HepG2 (cell line): ENCODE measurements around the gene NUBP1. TPM values are rescaled to one million over a fixed set of nuclear protein-coding genes. Genes with fewer than 3 reads are reported as not detected.
A peak's percentile ranks its signal among the peaks of the same experiment; 100 is the strongest.

ENCODE experiments used
- ATAC-seq: fragments of 200-7000 bp; cut with Tn5 transposase; 3 replicates; pipeline ENCODE4 v1.9.1; 2020; ENCODE audit warnings: mild to moderate bottlenecking, moderate library complexity
- BruUV-seq: library from RNA; stranded (reverse); fragments of 400-500 nt; replicated peaks from 2 replicates; lab custom pipeline; 2021; lab: Mats Ljungman, UMichigan
- CTCF ChIA-PET: fragments of 300-600 bp; formaldehyde crosslinking; extraction: SDS; loops from one replicate; lab custom pipeline; 2021; ENCODE audit warnings: low total read pairs, inconsistent platforms, low intra/inter-chr PET ratio; lab: Yijun Ruan, JAX
- POLR2A ChIA-PET: fragments of 350-600 bp; sonication (Branson Sonifier 250); formaldehyde crosslinking; loops from one replicate; lab custom pipeline; 2020; ENCODE audit warnings: antibody characterized with exemption, inconsistent platforms; lab: Yijun Ruan, JAX
- DNase-seq: peaks from one replicate; pipeline ENCODE4 v3.0.0-alpha.2; 2015; ENCODE audit warnings: low spot score
- FAIRE-seq: peaks from 3 replicates; lab custom pipeline; 2011; peaks lifted over from hg19 to GRCh38; lab: Jason Lieb, UNC
- H2AFZ ChIP-seq: one replicate; pipeline ENCODE4 v1.6.1; 2011; ENCODE audit warnings: low read length, inconsistent platforms
- H3K27ac ChIP-seq: fragments of 300-600 bp; 3 replicates; pipeline ENCODE4 v1.8.0; 2011; ENCODE audit warnings: mixed run types, mild to moderate bottlenecking, mixed read lengths, low read length, inconsistent platforms; ENCODE audit not compliant: insufficient read depth; ENCODE audit errors: extremely low read length
- H3K27me3 ChIP-seq, 2 experiments: fragments of 200-600 bp in 1 of 2; 2 replicates in 1 of 2; 3 replicates in 1 of 2; pipeline versions ENCODE4 v1.6.0 to v1.8.0; 2011; ENCODE audit warnings: low read length in 2 of 2, mild to moderate bottlenecking in 2 of 2, moderate library complexity in 2 of 2, inconsistent platforms in 1 of 2; ENCODE audit not compliant: insufficient read depth in 2 of 2, control insufficient read depth in 1 of 2
- H3K36me3 ChIP-seq, 2 experiments: fragments of 200-600 bp in 1 of 2; replicated peaks in 1 of 2; 2 replicates in 1 of 2; 3 replicates in 1 of 2; pipeline versions ENCODE4 v1.5.1 to v1.8.0; 2011; ENCODE audit warnings: low read length in 2 of 2, inconsistent platforms in 1 of 2; ENCODE audit not compliant: insufficient read depth in 2 of 2, control insufficient read depth in 1 of 2
- H3K4me1 ChIP-seq: 2 replicates; pipeline ENCODE4 v1.5.1; 2012; ENCODE audit warnings: low read length, inconsistent platforms; ENCODE audit not compliant: insufficient read depth
- H3K4me2 ChIP-seq: 2 replicates; pipeline ENCODE4 v1.6.0; 2011; ENCODE audit warnings: low read depth, low read length, inconsistent platforms
- H3K4me3 ChIP-seq, 3 experiments: fragments of 200-600 bp in 1 of 3; sonication (generic), shearing (Covaris generic) in 1 of 3; replicated peaks in 1 of 3; 2 replicates each; pipeline ENCODE4 v1.5.1; 2011 to 2016; ENCODE audit warnings: low read length in 3 of 3, inconsistent platforms in 2 of 3, low read depth in 2 of 3, mild to moderate bottlenecking in 2 of 3, control low read depth in 1 of 3, mixed read lengths in 1 of 3; ENCODE audit not compliant: insufficient read depth in 1 of 3
- H3K79me2 ChIP-seq: one replicate; pipeline ENCODE4 v1.6.1; 2011; ENCODE audit warnings: low read length, inconsistent platforms; ENCODE audit not compliant: insufficient read depth
- H3K9ac ChIP-seq: 2 replicates; pipeline ENCODE4 v1.6.0; 2011; ENCODE audit warnings: mild to moderate bottlenecking, low read depth, low read length, inconsistent platforms; ENCODE audit not compliant: insufficient read depth
- H3K9me3 ChIP-seq: 2 replicates; pipeline ENCODE4 v1.5.1; 2012; ENCODE audit warnings: mild to moderate bottlenecking, low read length
- H4K20me1 ChIP-seq: 2 replicates; pipeline ENCODE4 v1.6.0; 2011; ENCODE audit warnings: inconsistent platforms, mild to moderate bottlenecking, low read length, moderate library complexity; ENCODE audit not compliant: insufficient read depth
- EHMT2 ChIP-seq: fragments of 200-600 bp; sonication (generic); IDR thresholded peaks from 2 replicates; pipeline ENCODE4 v1.7.0; 2017; ENCODE audit warnings: antibody characterized with exemption, low read depth, low read length, borderline replicate concordance
- GZF1 ChIP-seq: sonication (generic); formaldehyde crosslinking; IDR thresholded peaks from 2 replicates; pipeline ENCODE4 v1.5.1; 2020; ENCODE audit warnings: mild to moderate bottlenecking, missing genetic modification reagents
- IKZF5 ChIP-seq: IDR thresholded peaks from 2 replicates; pipeline ENCODE4 v1.6.1; 2018; ENCODE audit warnings: missing genetic modification reagents, mild to moderate bottlenecking, missing compliant biosample characterization
- KDM5A ChIP-seq: fragments of 200-600 bp; sonication (generic); IDR thresholded peaks from 2 replicates; pipeline ENCODE4 v1.7.0; 2018; ENCODE audit warnings: antibody characterized with exemption, mild to moderate bottlenecking, low read length, borderline replicate concordance
- NFE2L2 ChIP-seq: fragments of 150-350 bp; IDR thresholded peaks from 2 replicates; pipeline ENCODE4 v1.6.1; 2014; ENCODE audit warnings: low read length
- RNF219 ChIP-seq: sonication (generic); formaldehyde crosslinking; IDR thresholded peaks from 2 replicates; pipeline ENCODE4 v1.5.0; 2020; ENCODE audit warnings: mild to moderate bottlenecking, missing genetic modification reagents
- ZSCAN30 ChIP-seq: sonication (generic); formaldehyde crosslinking; IDR thresholded peaks from 2 replicates; pipeline ENCODE4 v1.5.0; 2020; ENCODE audit warnings: mild to moderate bottlenecking, missing genetic modification reagents
- WGBS: methylation state at CpG from one replicate; pipeline ENCODE4 v1.1.6; 2017; ENCODE audit warnings: low lambda C conversion rate; 5-methylcytosine and 5-hydroxymethylcytosine counted together
- in situ Hi-C: cut with HindIII; loops from 2 replicates; pipeline ENCODE4 v1.10.0; 2017; ENCODE audit warnings: low pct_unique_long_range_greater_than_20kb; ENCODE audit not compliant: extremely low pct_ligation_motif_present
- intact Hi-C: fragments of 100-400 bp; cut with micrococcal nuclease; formaldehyde crosslinking; loops from one replicate; pipeline ENCODE4 v1.10.0; 2022; ENCODE audit not compliant: unreplicated experiment
- polyA plus RNA-seq, 8 experiments: library from polyadenylated mRNA; depleted of rRNA in 3 of 8; stranded (reverse) in 7 of 8; unstranded in 1 of 8; fragments of >200 nt; fragmentation: Illumina TruSeq in 4 of 8; extraction: Trizol in 4 of 8; gene quantifications; 2 replicates each; pipeline versions ENCODE4 v1.2.1 to v1.2.3, GENCODE V29; 2011 to 2016; ENCODE audit warnings: low read depth in 4 of 8, missing spikeins in 1 of 8, mixed read lengths in 1 of 8; ENCODE audit not compliant: insufficient read depth in 1 of 8
- total RNA-seq, 5 experiments: library from RNA; depleted of rRNA; stranded (reverse); fragments of >200 nt; fragmentation: Illumina TruSeq; extraction: Trizol; gene quantifications; 2 replicates each; pipeline ENCODE4 v1.2.3, GENCODE V29; 2016; ENCODE audit warnings: low read depth in 1 of 5

Gene NUBP1
- total and polyA plus RNA-seq, 2 of the 13 experiments (the other 11 are each of a cell fraction or from before 2014, with no cell fraction given) = 53.5 to 70.4 TPM

GRCh38 chr16:10743227-10743609 lies 424 bp upstream of the NUBP1 start:
- in situ Hi-C loops = loop anchor here (5.0 kb wide), 1 partner anchor 179 kb away; no protein-coding TSS in a partner anchor
- Histone ChIP-seq H3K36me3 (peaks cover 3 to 10% of the 10 kb centered on the region in 2 experiments), H4K20me1 (no peaks in the 10 kb centered on the region), H3K9ac (peak overlapping the region; percentile 95)
- 22% methylated on average over 5 of the region's 5 CpGs for WGBS
- POLR2A ChIA-PET = interaction anchor here (0.8 to 2.2 kb wide), 27 partner anchors 11 to 513 kb away, joined by 3 to 31 read pairs (median 5); partner anchors contain the start of genes ATF7IP2, EMP2 and SOCS1
- intact Hi-C loops = no loop called here
- FAIRE-seq = no peak
- TF ChIP-seq IKZF5 (CRISPR knock-in tag) (no peak), ZSCAN30 (CRISPR knock-in tag) (peak; percentile 83; the same call in 1 of the 2 replicates), GZF1 (CRISPR knock-in tag) (no peak), KDM5A (peak; percentile 28; the same call in 1 of the 2 replicates), RNF219 (CRISPR knock-in tag) (peak; percentile 70; the same call in 1 of the 2 replicates), NFE2L2 (peak; percentile 13; the same call in 1 of the 2 replicates), EHMT2 (0 out of 2 replicates have a peak, but pooled peaks have one; percentile 5)
- TF ChIP-seq, all 625 proteins: peak for 5
- CTCF ChIA-PET = no interaction called here
- H3K9me3 ChIP-seq = no peaks in the 10 kb centered on the region
- no TSS peak for BruUV-seq
- H3K27me3 ChIP-seq = no peaks in the 10 kb centered on the region; a peak in 1 of 5 replicates
- H3K4me3 ChIP-seq = peak overlapping the region; percentile 62 to 77 (median 74)
- H2AFZ ChIP-seq = peak overlapping the region; percentile 57
- peak overlapping the region; percentile 89 for H3K4me2 ChIP-seq
- ATAC-seq (no peak), DNase-seq (no peak)
- peaks cover 37% of the 10 kb centered on the region for H3K4me1 ChIP-seq
- H3K79me2 ChIP-seq = no peaks in the 10 kb centered on the region
- H3K27ac ChIP-seq = peak overlapping the region; percentile 94
